HG03354 (cell line): ENCODE measurements around the gene TRIM74.
A peak's percentile ranks its signal among the peaks of the same experiment; 100 is the strongest.
"Not testable (repeated sequence)": the region's sequence is repeated elsewhere in the genome, so short reads cannot be mapped to it uniquely, and the experiment has no call there.

Source experiments
- ATAC-seq: cut with Tn5 transposase; IDR thresholded peaks from one replicate; pipeline ENCODE4 v1.9.1; 2021; ENCODE audit warnings: mild to moderate bottlenecking; ENCODE audit not compliant: unreplicated experiment, poor library complexity, severe bottlenecking

TRIM74 gene

DNA sequence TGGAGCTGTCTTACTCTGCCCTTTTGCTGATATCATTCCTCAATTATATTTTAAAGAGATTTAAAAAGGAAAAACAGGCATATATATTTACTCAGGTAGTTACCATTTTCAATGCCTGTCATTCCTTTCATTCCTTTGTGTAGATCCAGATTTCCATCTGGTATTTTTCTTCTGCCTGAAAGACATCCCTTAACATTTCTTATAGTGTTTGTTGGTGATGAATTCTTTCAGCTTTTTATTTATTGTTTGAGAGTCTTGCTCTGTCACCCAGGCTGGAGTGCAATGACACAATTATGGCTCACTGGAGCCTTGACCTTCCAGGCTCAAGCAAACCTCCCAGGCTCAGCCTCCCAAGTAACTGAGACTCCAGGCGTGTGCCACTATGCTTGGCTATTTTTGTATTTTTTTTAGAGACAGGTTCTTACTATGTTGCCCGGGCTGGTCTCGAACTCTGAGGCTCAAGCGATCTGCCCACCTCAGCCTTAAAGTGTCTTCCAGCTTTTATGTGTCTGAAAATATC lies 50.0 kb downstream of the TRIM74 start:
- ATAC-seq, result no peak

DNA sequence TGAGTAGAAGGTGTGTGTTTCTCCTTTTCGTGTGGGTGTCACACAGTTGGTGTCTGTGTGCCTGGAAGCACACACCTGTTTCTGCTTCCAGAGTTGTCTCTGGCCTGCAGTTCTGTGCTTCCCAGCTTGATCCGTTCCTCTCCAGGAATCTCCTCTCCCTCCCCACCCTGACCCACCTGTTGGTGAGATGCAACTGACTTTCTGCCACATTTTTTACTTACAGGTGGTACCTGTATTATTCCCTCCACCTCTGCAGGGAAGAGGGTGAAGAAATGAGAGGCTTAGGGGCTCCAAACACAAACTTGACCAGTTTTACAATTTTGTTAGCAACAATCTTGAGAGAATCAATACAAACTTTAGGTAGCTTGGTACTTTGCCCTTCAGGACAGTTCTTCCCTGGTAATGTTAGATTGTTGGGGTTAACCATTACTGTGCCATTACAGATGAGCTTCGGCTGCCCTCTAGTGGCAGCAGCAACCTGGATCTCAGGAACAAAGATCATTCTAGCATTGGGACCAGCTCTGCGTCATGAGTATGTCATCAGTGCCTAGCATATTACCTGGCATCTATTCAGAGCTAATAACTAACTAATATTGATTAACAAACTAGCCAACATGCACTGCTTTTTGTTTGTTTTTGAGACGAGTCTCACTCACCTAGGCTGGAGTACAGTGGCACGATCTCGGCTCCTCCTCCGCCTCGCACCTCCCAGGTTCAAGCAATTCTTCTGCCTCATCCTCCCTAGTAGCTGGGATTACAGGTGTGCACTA lies 54.3 kb downstream of the TRIM74 start:
- peak; percentile 91 for ATAC-seq

GRCh38 chr7:72913750-72914149 lies 55.5 kb downstream of the TRIM74 start:
- not testable (repeated sequence) for ATAC-seq

DNA sequence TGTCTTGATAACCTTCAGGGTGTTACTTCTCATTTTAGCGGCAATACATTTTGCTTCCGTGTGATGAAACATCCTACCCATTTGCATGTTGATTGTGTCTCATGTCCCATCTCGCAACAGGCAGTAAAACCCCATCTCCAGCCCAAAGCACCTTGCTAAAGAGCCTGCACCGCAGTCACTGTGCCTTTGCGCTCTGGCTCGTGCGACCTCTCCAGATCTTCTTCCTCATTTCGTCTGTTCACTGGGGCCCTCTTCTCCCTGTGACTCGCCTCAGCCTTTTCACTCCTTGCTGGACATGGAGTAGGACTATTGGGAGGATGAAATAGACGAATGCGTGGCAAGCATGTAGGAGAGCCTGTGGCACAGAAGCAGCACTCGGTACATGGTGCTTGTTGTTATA lies 57.9 kb downstream of the TRIM74 start:
- ATAC-seq, result not testable (repeated sequence)
